A549 (cell line): ENCODE measurements around the gene NFILZ. TPM values are rescaled to one million over a fixed set of nuclear protein-coding genes. Genes with fewer than 3 reads are reported as not detected.
A peak's percentile ranks its signal among the peaks of the same experiment; 100 is the strongest.
"Not testable (repeated sequence)": the region's sequence is repeated elsewhere in the genome, so short reads cannot be mapped to it uniquely, and the experiment has no call there.

Experiments
- ATAC-seq, 2 experiments: fragments of 200-7000 bp in 1 of 2; fragments of >200 bp in 1 of 2; cut with Nextera tagmentation in 1 of 2; cut with Tn5 transposase in 1 of 2; 3 replicates each; pipeline versions ENCODE4 v1.8.0 to v1.9.1; 2018 to 2020; ENCODE audit warnings: mild to moderate bottlenecking in 1 of 2, moderate library complexity in 1 of 2
- CTCF ChIA-PET: fragments of 300-600 bp; sonication (Branson Sonifier 250); formaldehyde crosslinking; extraction: SDS; loops from one replicate; lab custom pipeline; 2021; ENCODE audit warnings: antibody characterized with exemption, inconsistent platforms; lab: Yijun Ruan, JAX
- POLR2A ChIA-PET: fragments of 350-600 bp; formaldehyde crosslinking; extraction: SDS; loops from one replicate; lab custom pipeline; 2021; ENCODE audit warnings: antibody characterized with exemption, inconsistent platforms; lab: Yijun Ruan, JAX
- DNase-seq, 2 experiments: peaks; one replicate each; pipeline versions ENCODE4 v3.0.0 to v3.0.0-alpha.2; 2011 to 2016; ENCODE audit warnings: low read depth in 1 of 2, low spot score in 1 of 2
- FAIRE-seq: peaks from 2 replicates; lab custom pipeline; 2011; peaks lifted over from hg19 to GRCh38; lab: Jason Lieb, UNC
- H3K27ac ChIP-seq, 2 experiments: fragments of >200 bp; sonication (Bioruptor Twin); formaldehyde crosslinking; 3 replicates each; pipeline ENCODE4 v1.5.1; 2016 to 2017
- H3K4me1 ChIP-seq: fragments of >200 bp; sonication (Bioruptor Twin); formaldehyde crosslinking; 3 replicates; pipeline ENCODE4 v1.6.1; 2016
- H3K4me2 ChIP-seq: fragments of >200 bp; sonication (Bioruptor Twin); formaldehyde crosslinking; 3 replicates; pipeline ENCODE4 v1.6.1; 2016
- H3K4me3 ChIP-seq: fragments of >200 bp; sonication (Bioruptor Twin); formaldehyde crosslinking; 3 replicates; pipeline ENCODE4 v1.5.1; 2016
- H3K9me3 ChIP-seq: fragments of >200 bp; sonication (Bioruptor Twin); formaldehyde crosslinking; 3 replicates; pipeline ENCODE4 v1.6.1; 2016
- BHLHE40 ChIP-seq: IDR thresholded peaks from 2 replicates; pipeline ENCODE4 v1.6.1; 2012; ENCODE audit warnings: low read depth, low read length, inconsistent platforms
- CBX2 ChIP-seq: fragments of 200-600 bp; sonication (generic); IDR thresholded peaks from 2 replicates; pipeline ENCODE4 v1.6.1; 2016; ENCODE audit warnings: low read depth, mild to moderate bottlenecking, borderline replicate concordance
- CEBPB ChIP-seq, 2 experiments: fragments of >200 bp in 1 of 2; sonication (Bioruptor Twin) in 1 of 2; formaldehyde crosslinking in 1 of 2; IDR thresholded peaks; 2 replicates each; pipeline ENCODE4 v1.6.1; 2012 to 2016
- EHF ChIP-seq: fragments of 250-450 bp; sonication (Bioruptor Pico); IDR thresholded peaks from 2 replicates; pipeline ENCODE4 v1.5.0; 2020; ENCODE audit warnings: mild to moderate bottlenecking
- EP300 ChIP-seq, 2 experiments: fragments of >200 bp; sonication (Bioruptor Twin); formaldehyde crosslinking; IDR thresholded peaks; 2 replicates in 1 of 2; 3 replicates in 1 of 2; pipeline ENCODE4 v1.6.1; 2016 to 2017
- ESRRA ChIP-seq: fragments of 150-350 bp; IDR thresholded peaks from 2 replicates; pipeline ENCODE4 v1.6.1; 2014; ENCODE audit warnings: mild to moderate bottlenecking, low read length, borderline replicate concordance
- FOSL2 ChIP-seq, 2 experiments: fragments of 450-650 bp in 1 of 2; fragments of >200 bp in 1 of 2; sonication (Bioruptor Twin) in 1 of 2; formaldehyde crosslinking; IDR thresholded peaks; 2 replicates each; pipeline versions ENCODE4 v1.5.0 to v1.6.1; 2016 to 2020; ENCODE audit warnings: mild to moderate bottlenecking in 1 of 2, moderate library complexity in 1 of 2
- FOXS1 ChIP-seq: fragments of 250-450 bp; sonication (Bioruptor Pico); IDR thresholded peaks from 2 replicates; pipeline ENCODE4 v1.5.0; 2020; ENCODE audit warnings: mild to moderate bottlenecking, moderate library complexity
- GATA3 ChIP-seq: IDR thresholded peaks from 2 replicates; pipeline ENCODE4 v1.6.1; 2012; ENCODE audit warnings: borderline replicate concordance
- HOXB13 ChIP-seq: fragments of 250-450 bp; sonication (Bioruptor Pico); IDR thresholded peaks from 2 replicates; pipeline ENCODE4 v1.5.0; 2020; ENCODE audit warnings: low read depth, mild to moderate bottlenecking, moderate library complexity
- JUN ChIP-seq, 2 experiments: fragments of >200 bp; sonication (Bioruptor Twin); formaldehyde crosslinking; IDR thresholded peaks; 2 replicates in 1 of 2; 3 replicates in 1 of 2; pipeline ENCODE4 v1.6.1; 2016 to 2017
- JUNB ChIP-seq: fragments of >200 bp; sonication (Bioruptor Twin); formaldehyde crosslinking; IDR thresholded peaks from 2 replicates; pipeline ENCODE4 v1.6.1; 2016
- KDM1A ChIP-seq: fragments of 200-600 bp; sonication (generic); IDR thresholded peaks from 2 replicates; pipeline ENCODE4 v1.6.1; 2016; ENCODE audit warnings: low read depth, mild to moderate bottlenecking
- KDM5A ChIP-seq: fragments of 200-600 bp; sonication (generic); IDR thresholded peaks from 2 replicates; pipeline ENCODE4 v1.6.1; 2016; ENCODE audit warnings: antibody characterized with exemption, mild to moderate bottlenecking
- NPAS2 ChIP-seq: fragments of 250-450 bp; sonication (Bioruptor Pico); IDR thresholded peaks from 2 replicates; pipeline ENCODE4 v1.8.0; 2022; ENCODE audit warnings: mild to moderate bottlenecking, moderate library complexity, borderline replicate concordance
- NR3C1 ChIP-seq: fragments of >200 bp; sonication (Bioruptor Twin); formaldehyde crosslinking; IDR thresholded peaks from 3 replicates; pipeline ENCODE4 v1.6.1; 2017
- PHF8 ChIP-seq: fragments of 200-600 bp; sonication (generic); IDR thresholded peaks from 2 replicates; pipeline ENCODE4 v1.6.1; 2016; ENCODE audit warnings: low read depth, mild to moderate bottlenecking, antibody characterized with exemption, moderate library complexity, borderline replicate concordance
- POLR2A ChIP-seq: IDR thresholded peaks from 2 replicates; pipeline ENCODE4 v1.6.1; 2012; ENCODE audit warnings: mild to moderate bottlenecking, low read length
- RCOR1 ChIP-seq: fragments of 150-350 bp; IDR thresholded peaks from 2 replicates; pipeline ENCODE4 v1.6.1; 2014; ENCODE audit warnings: antibody characterized with exemption, low read length, low read depth
- ZC3H11A ChIP-seq: fragments of 450-650 bp; IDR thresholded peaks from 2 replicates; pipeline ENCODE4 v1.6.1; 2014; ENCODE audit warnings: antibody characterized with exemption, mild to moderate bottlenecking
- ZSCAN20 ChIP-seq: fragments of 250-450 bp; sonication (Bioruptor Pico); IDR thresholded peaks from 2 replicates; pipeline ENCODE4 v1.8.0; 2022; ENCODE audit warnings: mild to moderate bottlenecking, moderate library complexity
- WGBS: methylation state at CpG from one replicate; pipeline ENCODE4 v1.1.6; 2017; ENCODE audit errors: missing lambda C conversion rate; 5-methylcytosine and 5-hydroxymethylcytosine counted together
- polyA plus RNA-seq, 4 experiments: library from polyadenylated mRNA; depleted of rRNA in 3 of 4; stranded (reverse); fragments of >200 nt; fragmentation: RNase III in 1 of 4; extraction: RNeasy Plus Mini Kit Qiagen cat#74134 plus additional on column Dnase treatment in 1 of 4; gene quantifications; 2 replicates in 3 of 4; 3 replicates in 1 of 4; pipeline ENCODE4 v1.2.3, GENCODE V29; 2011 to 2017
- TF ChIP-seq, protein P1 (sequence below): IDR thresholded peaks from 2 replicates; pipeline ENCODE4 v1.6.1; 2012
- TF ChIP-seq, protein P2 (sequence below): IDR thresholded peaks from 2 replicates; pipeline ENCODE4 v1.6.1; 2012
- TF ChIP-seq, protein P3 (sequence below): IDR thresholded peaks from 2 replicates; pipeline ENCODE4 v1.6.1; 2012; ENCODE audit warnings: low read depth, borderline replicate concordance
- TF ChIP-seq, protein P4 (sequence below): fragments of 250-450 bp; sonication (Bioruptor Pico); IDR thresholded peaks from 2 replicates; pipeline ENCODE4 v1.5.0; 2021; ENCODE audit warnings: mild to moderate bottlenecking, moderate library complexity, borderline replicate concordance
- TF ChIP-seq, protein P5 (sequence below): fragments of 200-600 bp; sonication (generic); IDR thresholded peaks from 2 replicates; pipeline ENCODE4 v1.6.1; 2016; ENCODE audit warnings: antibody characterized with exemption, mild to moderate bottlenecking, moderate library complexity

The NFILZ gene
- polyA plus RNA-seq, 2 of the 4 experiments (the other 2 are of a cell fraction): not detected

DNA sequence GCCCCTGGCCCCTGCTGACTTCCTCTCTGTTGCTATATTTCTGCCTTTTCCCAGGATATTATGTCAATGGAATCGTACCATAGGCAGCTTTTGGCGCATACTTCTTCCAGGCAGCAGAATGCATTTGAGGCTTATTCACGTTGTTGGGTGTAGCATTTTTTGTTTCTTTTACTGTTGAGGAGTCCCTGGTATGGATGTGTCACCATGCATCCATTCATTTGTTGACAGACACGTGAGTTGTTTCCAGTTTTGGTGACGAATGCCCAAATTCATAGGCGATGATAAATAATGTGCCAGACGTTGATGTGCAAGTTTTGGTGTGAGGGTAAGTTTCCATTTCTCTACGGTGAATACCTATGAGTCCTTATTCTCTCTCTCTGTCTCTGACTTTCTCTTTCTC is 5.0 kb downstream of the NFILZ start:
- Histone ChIP-seq H3K4me2 (peak overlapping the region; percentile 37), H3K27ac (peak overlapping the region; percentile 94 to 98), H3K9me3 (no peaks in the 10 kb centered on the region), H3K4me3 (no peak overlapping the region), H3K4me1 (peaks cover 85% of the 10 kb centered on the region)
- peak; percentile 40 to 58; a peak in 2 of 5 replicates for TF ChIP-seq JUN (IDR thresholded peaks at IDR 0.05)
- peak; percentile 89 for TF ChIP-seq GATA3
- TF ChIP-seq BHLHE40: peak; percentile 85
- peak; percentile 57 for TF ChIP-seq FOSL2 (IDR thresholded peaks at IDR 0.05)
- peak; percentile 94 for TF ChIP-seq FOSL2 (CRISPR knock-in tag; IDR thresholded peaks at IDR 0.05)
- TF ChIP-seq ESRRA: no peak
- peak in 1 of 2 experiments; percentile 54; a peak in 1 of 4 replicates for TF ChIP-seq CEBPB (IDR thresholded peaks at IDR 0.05)
- peak; percentile 73 for TF ChIP-seq JUNB
- TF ChIP-seq ZC3H11A: no peak
- TF ChIP-seq EP300 (IDR thresholded peaks at IDR 0.05): peak; percentile 58 to 63; a peak in 2 of 5 replicates
- TF ChIP-seq, protein P1, sequence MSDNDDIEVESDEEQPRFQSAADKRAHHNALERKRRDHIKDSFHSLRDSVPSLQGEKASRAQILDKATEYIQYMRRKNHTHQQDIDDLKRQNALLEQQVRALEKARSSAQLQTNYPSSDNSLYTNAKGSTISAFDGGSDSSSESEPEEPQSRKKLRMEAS: peak; percentile 75
- FAIRE-seq (peak; percentile 84), DNase-seq (peak in 1 of 2 experiments; percentile 87), ATAC-seq (peak in 1 of 2 experiments; percentile 2; a peak in 1 of 6 replicates)
- WGBS: 3% methylated on average over 8 of the region's 8 CpGs
- POLR2A ChIA-PET: no interaction called here
- CTCF ChIA-PET: interaction anchor here (3.0 kb wide), 1 partner anchor 20 kb away, joined by 7 read pairs; no protein-coding TSS in a partner anchor

DNA sequence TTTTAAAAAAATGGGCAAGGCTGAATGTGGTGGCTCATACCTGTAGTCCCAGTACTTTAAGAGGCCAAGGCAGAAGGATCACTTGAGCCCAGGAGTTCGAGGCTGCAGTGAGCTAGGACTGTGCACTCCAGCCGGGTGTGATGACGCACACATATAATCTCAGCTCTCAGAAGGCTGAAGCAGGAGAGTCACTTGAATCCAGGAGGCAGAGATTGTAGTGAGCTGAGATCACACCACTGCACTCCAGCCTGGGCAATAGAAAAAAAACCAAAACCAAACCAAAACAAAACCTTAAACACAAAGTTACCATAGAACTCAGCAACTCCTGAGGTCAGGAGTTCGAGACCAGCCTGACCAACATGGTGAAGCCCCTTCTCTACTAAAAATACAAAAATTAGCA is 6.6 kb downstream of the NFILZ start:
- DNase-seq, FAIRE-seq, H3K4me3 ChIP-seq, ATAC-seq, POLR2A ChIA-PET, H3K4me2 ChIP-seq: not testable (repeated sequence)
- H3K4me1 ChIP-seq: peaks cover 76% of the 10 kb centered on the region
- H3K27ac ChIP-seq: peak overlapping the region; percentile 94 to 98
- 65% methylated on average over 4 of the region's 4 CpGs for WGBS
- CTCF ChIA-PET: interaction anchor here (1.0 to 3.0 kb wide), 4 partner anchors 18 to 57 kb away, joined by 3 to 7 read pairs (median 4); no protein-coding TSS in a partner anchor
- peaks cover 13% of the 10 kb centered on the region for H3K9me3 ChIP-seq

DNA sequence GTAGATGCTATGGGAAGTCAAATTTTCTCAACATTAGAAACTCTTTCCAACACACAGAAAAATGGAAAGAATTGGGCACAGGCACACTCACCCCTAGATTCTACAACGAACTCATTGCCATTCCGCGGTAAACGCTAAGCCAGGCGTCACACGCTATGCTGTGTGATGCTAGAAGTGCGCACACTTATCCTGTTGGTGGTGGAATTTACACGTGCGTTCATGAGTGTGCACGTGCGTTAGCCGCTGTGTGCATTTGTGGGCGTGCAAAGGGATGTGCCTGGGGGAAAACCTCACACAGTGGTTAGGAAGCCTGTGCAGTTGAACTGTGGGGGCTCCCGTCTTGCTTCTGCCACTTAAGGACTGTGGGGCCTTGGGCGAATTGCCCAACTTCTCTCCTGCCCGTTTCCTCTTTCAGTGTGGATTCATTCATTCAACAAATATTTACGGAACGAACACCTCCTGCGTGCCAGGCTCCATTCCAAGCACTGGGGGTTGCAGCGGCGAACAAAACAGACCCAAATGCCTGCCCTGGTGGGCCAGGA is 7.7 kb downstream of the NFILZ start:
- no peak overlapping the region for H3K4me3 ChIP-seq
- FAIRE-seq (peak; percentile 73), DNase-seq (peak; percentile 63 to 93), ATAC-seq (peak; percentile 65 to 72)
- CTCF ChIA-PET: interaction anchor here (2.7 kb wide), 1 partner anchor 17 kb away, joined by 10 read pairs; no protein-coding TSS in a partner anchor
- WGBS: 1% methylated on average over 20 of the region's 21 CpGs
- peak overlapping the region; percentile 77 for H3K4me2 ChIP-seq
- peak overlapping the region; percentile 94 to 98 for H3K27ac ChIP-seq
- POLR2A ChIA-PET: no interaction called here
- H3K9me3 ChIP-seq: peaks cover 21% of the 10 kb centered on the region
- peaks cover 66% of the 10 kb centered on the region for H3K4me1 ChIP-seq
- peak; percentile 92 for TF ChIP-seq GATA3
- TF ChIP-seq EHF (CRISPR knock-in tag): peak; percentile 86
- TF ChIP-seq BHLHE40: peak; percentile 42; the same call in 1 of the 2 replicates
- TF ChIP-seq, protein P2, sequence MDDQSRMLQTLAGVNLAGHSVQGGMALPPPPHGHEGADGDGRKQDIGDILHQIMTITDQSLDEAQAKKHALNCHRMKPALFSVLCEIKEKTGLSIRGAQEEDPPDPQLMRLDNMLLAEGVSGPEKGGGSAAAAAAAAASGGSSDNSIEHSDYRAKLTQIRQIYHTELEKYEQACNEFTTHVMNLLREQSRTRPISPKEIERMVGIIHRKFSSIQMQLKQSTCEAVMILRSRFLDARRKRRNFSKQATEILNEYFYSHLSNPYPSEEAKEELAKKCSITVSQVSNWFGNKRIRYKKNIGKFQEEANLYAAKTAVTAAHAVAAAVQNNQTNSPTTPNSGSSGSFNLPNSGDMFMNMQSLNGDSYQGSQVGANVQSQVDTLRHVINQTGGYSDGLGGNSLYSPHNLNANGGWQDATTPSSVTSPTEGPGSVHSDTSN: 0 out of 2 replicates have a peak, but pooled peaks have one; percentile 23
- no peak for TF ChIP-seq NR3C1
- TF ChIP-seq JUN (IDR thresholded peaks at IDR 0.05): peak; percentile 79 to 91; a peak in 4 of 5 replicates
- TF ChIP-seq, protein P3, sequence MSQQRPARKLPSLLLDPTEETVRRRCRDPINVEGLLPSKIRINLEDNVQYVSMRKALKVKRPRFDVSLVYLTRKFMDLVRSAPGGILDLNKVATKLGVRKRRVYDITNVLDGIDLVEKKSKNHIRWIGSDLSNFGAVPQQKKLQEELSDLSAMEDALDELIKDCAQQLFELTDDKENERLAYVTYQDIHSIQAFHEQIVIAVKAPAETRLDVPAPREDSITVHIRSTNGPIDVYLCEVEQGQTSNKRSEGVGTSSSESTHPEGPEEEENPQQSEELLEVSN: 0 out of 2 replicates have a peak, but pooled peaks have one; percentile 31
- TF ChIP-seq POLR2A: no peak
- TF ChIP-seq NPAS2: peak; percentile 40; the same call in 1 of the 2 replicates
- TF ChIP-seq PHF8: no peak
- peak; percentile 85 for TF ChIP-seq HOXB13 (CRISPR knock-in tag)
- TF ChIP-seq, protein P4, sequence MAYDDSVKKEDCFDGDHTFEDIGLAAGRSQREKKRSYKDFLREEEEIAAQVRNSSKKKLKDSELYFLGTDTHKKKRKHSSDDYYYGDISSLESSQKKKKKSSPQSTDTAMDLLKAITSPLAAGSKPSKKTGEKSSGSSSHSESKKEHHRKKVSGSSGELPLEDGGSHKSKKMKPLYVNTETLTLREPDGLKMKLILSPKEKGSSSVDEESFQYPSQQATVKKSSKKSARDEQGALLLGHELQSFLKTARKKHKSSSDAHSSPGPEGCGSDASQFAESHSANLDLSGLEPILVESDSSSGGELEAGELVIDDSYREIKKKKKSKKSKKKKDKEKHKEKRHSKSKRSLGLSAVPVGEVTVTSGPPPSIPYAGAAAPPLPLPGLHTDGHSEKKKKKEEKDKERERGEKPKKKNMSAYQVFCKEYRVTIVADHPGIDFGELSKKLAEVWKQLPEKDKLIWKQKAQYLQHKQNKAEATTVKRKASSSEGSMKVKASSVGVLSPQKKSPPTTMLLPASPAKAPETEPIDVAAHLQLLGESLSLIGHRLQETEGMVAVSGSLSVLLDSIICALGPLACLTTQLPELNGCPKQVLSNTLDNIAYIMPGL: no peak
- TF ChIP-seq KDM1A: no peak
- TF ChIP-seq RCOR1: no peak
- TF ChIP-seq KDM5A: no peak
- TF ChIP-seq, protein P5, sequence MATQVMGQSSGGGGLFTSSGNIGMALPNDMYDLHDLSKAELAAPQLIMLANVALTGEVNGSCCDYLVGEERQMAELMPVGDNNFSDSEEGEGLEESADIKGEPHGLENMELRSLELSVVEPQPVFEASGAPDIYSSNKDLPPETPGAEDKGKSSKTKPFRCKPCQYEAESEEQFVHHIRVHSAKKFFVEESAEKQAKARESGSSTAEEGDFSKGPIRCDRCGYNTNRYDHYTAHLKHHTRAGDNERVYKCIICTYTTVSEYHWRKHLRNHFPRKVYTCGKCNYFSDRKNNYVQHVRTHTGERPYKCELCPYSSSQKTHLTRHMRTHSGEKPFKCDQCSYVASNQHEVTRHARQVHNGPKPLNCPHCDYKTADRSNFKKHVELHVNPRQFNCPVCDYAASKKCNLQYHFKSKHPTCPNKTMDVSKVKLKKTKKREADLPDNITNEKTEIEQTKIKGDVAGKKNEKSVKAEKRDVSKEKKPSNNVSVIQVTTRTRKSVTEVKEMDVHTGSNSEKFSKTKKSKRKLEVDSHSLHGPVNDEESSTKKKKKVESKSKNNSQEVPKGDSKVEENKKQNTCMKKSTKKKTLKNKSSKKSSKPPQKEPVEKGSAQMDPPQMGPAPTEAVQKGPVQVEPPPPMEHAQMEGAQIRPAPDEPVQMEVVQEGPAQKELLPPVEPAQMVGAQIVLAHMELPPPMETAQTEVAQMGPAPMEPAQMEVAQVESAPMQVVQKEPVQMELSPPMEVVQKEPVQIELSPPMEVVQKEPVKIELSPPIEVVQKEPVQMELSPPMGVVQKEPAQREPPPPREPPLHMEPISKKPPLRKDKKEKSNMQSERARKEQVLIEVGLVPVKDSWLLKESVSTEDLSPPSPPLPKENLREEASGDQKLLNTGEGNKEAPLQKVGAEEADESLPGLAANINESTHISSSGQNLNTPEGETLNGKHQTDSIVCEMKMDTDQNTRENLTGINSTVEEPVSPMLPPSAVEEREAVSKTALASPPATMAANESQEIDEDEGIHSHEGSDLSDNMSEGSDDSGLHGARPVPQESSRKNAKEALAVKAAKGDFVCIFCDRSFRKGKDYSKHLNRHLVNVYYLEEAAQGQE: no peak
- TF ChIP-seq FOXS1 (CRISPR knock-in tag): no peak
- no peak for TF ChIP-seq ZSCAN20
- TF ChIP-seq CBX2: no peak
